ENCODE results near the gene BCO2.
A peak's percentile ranks its signal among the peaks of the same experiment; 100 is the strongest.

BCO2 gene

GRCh38 chr11:112255067-112255720 is 79.9 kb downstream of the BCO2 start:
- DNase-seq = peak; percentile 4

DNA sequence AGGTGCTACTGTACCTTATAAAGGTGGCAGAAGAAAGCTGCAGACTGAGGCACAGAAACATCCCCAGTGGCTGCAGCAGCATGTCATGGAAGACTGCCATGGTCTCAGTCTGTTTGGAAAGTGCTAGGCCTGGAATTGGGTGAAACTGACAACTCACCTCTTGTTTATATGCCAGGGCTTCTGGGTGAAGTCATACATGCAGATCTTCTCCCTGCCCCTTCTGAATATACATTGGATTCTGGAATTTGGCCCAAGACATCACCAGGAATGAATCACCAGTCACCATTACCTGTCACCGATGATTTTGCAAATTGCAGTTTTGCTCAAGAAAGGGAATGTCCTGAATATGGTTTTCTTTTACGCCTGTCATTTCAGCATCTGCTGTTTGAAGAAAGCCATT is 85.2 kb downstream of the BCO2 start, which contains the start of gene PLET1:
TSS of gene PLET1 (minus strand) at position 371 of the 400 bp plus-strand sequence. CDS start at position 100, 271 bp downstream.
- no peak for DNase-seq

GRCh38 chr11:112265659-112266409 is 90.5 kb downstream of the BCO2 start:
- no peak for DNase-seq

- no peak for DNase-seq
Measured at GRCh38 chr11:112266410-112266778, 91.1 kb downstream of the BCO2 start.

GRCh38 chr11:112267188-112267591 is 91.9 kb downstream of the BCO2 start:
- DNase-seq = no peak

DNA sequence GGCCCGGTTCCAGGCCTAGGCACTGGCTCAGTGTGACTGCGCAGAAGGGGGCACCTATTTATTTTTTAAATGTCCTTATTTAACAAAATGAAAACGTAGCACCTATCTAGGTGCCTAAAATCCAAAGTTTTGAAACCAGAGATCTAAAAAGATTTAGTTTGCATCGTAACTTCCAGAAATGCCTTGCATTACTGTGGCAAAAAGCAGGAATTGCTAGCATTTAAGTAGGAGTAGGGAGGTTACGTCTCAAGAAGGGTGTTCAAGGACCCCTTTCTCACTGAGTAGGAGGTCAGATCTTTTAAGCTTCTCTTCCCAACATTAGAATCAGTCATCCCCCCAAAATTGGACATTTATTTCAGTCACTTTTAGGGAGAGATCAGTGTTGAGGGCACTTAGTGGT is 93.1 kb downstream of the BCO2 start:
- no peak for DNase-seq
